Esophagus muscularis mucosa (tissue), 4 donors: Measurements from ENCODE around the gene F3. TPM values are rescaled to one million over a fixed set of nuclear protein-coding genes. Genes with fewer than 3 reads are reported as not detected.

Experiments used
- DNase-seq: peaks from one replicate; pipeline ENCODE4 v3.0.0-alpha.2; 2017; ENCODE audit errors: extremely low spot score
- H3K27ac ChIP-seq, 4 donors: fragments of 200-600 bp; sonication (generic); replicated peaks in 1 of 4; 1 replicate in 3 of 4; 2 replicates in 1 of 4; pipeline ENCODE4 v1.5.1; 2016 to 2019; ENCODE audit warnings: mild to moderate bottlenecking in 1 of 4
- H3K27me3 ChIP-seq, 4 donors: fragments of 200-600 bp; sonication (generic); one replicate each; pipeline versions ENCODE4 v1.5.1 to v1.6.0; 2016 to 2019
- H3K36me3 ChIP-seq, 4 donors: fragments of 200-600 bp; sonication (generic); one replicate each; pipeline ENCODE4 v1.5.1; 2016 to 2019
- H3K4me1 ChIP-seq, 4 donors: fragments of 200-600 bp; sonication (generic); one replicate each; pipeline ENCODE4 v1.5.1; 2016 to 2019
- H3K4me3 ChIP-seq, 4 donors: fragments of 200-600 bp; sonication (generic); 1 replicate in 2 of 4; 2 replicates in 2 of 4; pipeline ENCODE4 v1.5.1; 2016 to 2019; ENCODE audit warnings: mild to moderate bottlenecking in 4 of 4, moderate library complexity in 1 of 4
- H3K9me3 ChIP-seq, 4 donors: fragments of 200-600 bp; sonication (generic); 1 replicate in 3 of 4; 2 replicates in 1 of 4; pipeline ENCODE4 v1.5.1; 2016 to 2019
- CTCF ChIP-seq, 3 experiments: fragments of 200-600 bp in 2 of 3; fragments of 450-650 bp in 1 of 3; sonication (generic) in 2 of 3; IDR thresholded peaks; one replicate each; pipeline ENCODE4 v1.5.1; 2017 to 2019; ENCODE audit warnings: antibody characterized with exemption in 3 of 3, mild to moderate bottlenecking in 2 of 3, moderate library complexity in 1 of 3
- EP300 ChIP-seq: sonication (generic); formaldehyde crosslinking; IDR thresholded peaks from one replicate; pipeline ENCODE4 v1.6.1; 2017; ENCODE audit warnings: antibody characterized with exemption
- POLR2A ChIP-seq: fragments of 450-650 bp; IDR thresholded peaks from one replicate; pipeline ENCODE4 v1.6.1; 2017; ENCODE audit warnings: antibody characterized with exemption, moderate library complexity, mild to moderate bottlenecking, low read depth
- POLR2AphosphoS5 ChIP-seq, 2 donors: sonication (generic); formaldehyde crosslinking; IDR thresholded peaks; one replicate each; pipeline ENCODE4 v1.6.1; 2017; ENCODE audit warnings: antibody characterized with exemption in 2 of 2
- WGBS: methylation state at CpG from one replicate; pipeline ENCODE4 v1.1.5; 2018; 5-methylcytosine and 5-hydroxymethylcytosine counted together
- intact Hi-C: fragments of 100-400 bp; cut with DNase I; formaldehyde crosslinking; loops from one replicate; pipeline ENCODE4 v1.15.1; 2023
- total RNA-seq, 4 donors: library from RNA; depleted of rRNA; stranded (reverse); fragments of >200 nt; gene quantifications; one replicate each; pipeline versions ENCODE4 v1.1.0 to v1.2.1, GENCODE V29; 2016

F3 gene
- total RNA-seq, 4 donors from 2014 or later: 12.6 to 56.3 (median 17.5) TPM

DNA sequence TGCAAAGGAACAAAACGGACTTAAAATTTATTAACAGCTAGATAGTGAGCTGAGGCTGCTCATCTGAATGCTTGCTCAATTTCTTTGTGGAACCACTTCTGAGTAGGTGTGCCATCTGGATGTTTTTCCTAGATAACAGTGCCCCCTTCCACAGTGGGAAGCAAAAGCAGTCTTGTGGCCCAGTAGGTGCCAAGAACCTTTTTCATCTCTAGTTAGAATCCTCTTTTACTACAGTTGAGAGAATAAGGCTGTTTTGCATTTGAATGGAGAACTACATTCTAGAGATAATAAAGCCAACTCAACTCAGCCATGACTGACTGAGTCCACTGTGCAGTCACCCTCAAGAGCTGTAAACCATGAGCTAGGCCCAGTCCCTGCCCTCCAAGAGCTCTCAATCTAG lies 13.3 kb downstream of the F3 start:
- no peaks in the 10 kb centered on the region for H3K27me3 ChIP-seq
- no peak for DNase-seq
- 100% methylated on average over 1 of the region's 1 CpG for WGBS
- H3K36me3 ChIP-seq: peaks cover 0 to 36% (median 21%) of the 10 kb centered on the region in 4 donors
- TF ChIP-seq EP300 (no peak), CTCF (IDR thresholded peaks at IDR 0.05) (no peak), POLR2A (no peak), POLR2AphosphoS5 (IDR thresholded peaks at IDR 0.05) (no peak)
- no peaks in the 10 kb centered on the region for H3K9me3 ChIP-seq
- H3K27ac ChIP-seq: no peak overlapping the region
- H3K4me3 ChIP-seq: no peak overlapping the region
- intact Hi-C loops: loop anchor here (10.0 kb wide), 1 partner anchor 517 kb away; no protein-coding TSS in a partner anchor
- H3K4me1 ChIP-seq: peaks cover 3 to 10% (median 8%) of the 10 kb centered on the region in 4 donors

GRCh38 chr1:94527447-94528031 lies 14.0 kb downstream of the F3 start:
- intact Hi-C loops: loop anchor here (10.0 kb wide), 1 partner anchor 517 kb away; no protein-coding TSS in a partner anchor
- TF ChIP-seq POLR2A: no peak
- TF ChIP-seq POLR2AphosphoS5 (IDR thresholded peaks at IDR 0.05): no peak
- no peak for TF ChIP-seq CTCF (IDR thresholded peaks at IDR 0.05)
- no peak for TF ChIP-seq EP300
- DNase-seq: no peak
- Histone ChIP-seq H3K36me3 (peaks cover 0 to 29% (median 20%) of the 10 kb centered on the region in 4 donors), H3K4me1 (peaks cover 3 to 10% (median 8%) of the 10 kb centered on the region in 4 donors), H3K4me3 (no peak overlapping the region), H3K9me3 (no peaks in the 10 kb centered on the region), H3K27ac (no peak overlapping the region), H3K27me3 (no peaks in the 10 kb centered on the region)
- WGBS: 40% methylated on average over 1 of the region's 1 CpG

DNA sequence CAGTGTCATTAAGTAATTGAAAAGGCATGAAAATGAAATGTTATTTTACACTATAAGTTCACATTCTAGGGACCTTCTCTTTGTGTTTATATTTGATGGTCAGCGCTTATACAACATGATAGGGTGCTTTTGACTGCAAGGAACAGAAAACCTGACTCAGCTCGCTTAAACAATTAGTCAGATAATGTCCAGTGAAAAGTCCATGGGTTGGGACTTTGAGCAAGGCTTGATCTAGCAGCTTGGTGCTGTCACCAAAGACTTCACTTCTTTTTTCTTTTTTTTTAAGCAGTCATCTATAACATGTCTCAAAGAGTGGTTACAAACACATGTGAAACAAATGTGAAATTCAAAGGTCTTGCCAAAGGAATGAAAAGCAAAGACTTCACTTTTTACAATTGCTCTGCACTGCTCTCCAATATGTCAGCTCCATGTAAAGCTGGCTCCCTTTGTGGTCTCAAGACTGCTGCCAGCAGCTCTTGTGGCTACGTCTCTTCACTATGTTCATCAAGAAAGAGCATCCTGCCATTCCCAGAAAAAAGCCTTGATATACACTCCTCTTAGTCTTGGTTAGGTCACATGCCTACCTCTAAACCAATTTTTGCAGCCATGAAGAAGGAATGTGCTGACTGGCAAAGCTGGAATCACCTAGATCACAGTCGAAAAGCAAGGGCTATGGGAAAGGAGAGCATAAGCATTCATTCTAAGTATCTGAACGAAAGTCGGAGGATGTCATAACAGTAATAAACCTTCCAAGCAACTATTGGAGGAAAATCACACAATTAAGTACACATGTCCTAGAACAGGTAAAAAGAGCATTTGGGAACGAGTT lies 15.2 kb downstream of the F3 start:
- Histone ChIP-seq H3K27me3 (no peaks in the 10 kb centered on the region), H3K27ac (no peak overlapping the region), H3K4me3 (no peak overlapping the region), H3K9me3 (no peaks in the 10 kb centered on the region), H3K36me3 (peaks cover 0 to 18% (median 11%) of the 10 kb centered on the region in 4 donors), H3K4me1 (peaks cover 3 to 10% (median 8%) of the 10 kb centered on the region in 4 donors)
- intact Hi-C loops: loop anchor here (10.0 kb wide), 1 partner anchor 518 kb away; no protein-coding TSS in a partner anchor
- TF ChIP-seq POLR2A (no peak), EP300 (no peak), POLR2AphosphoS5 (IDR thresholded peaks at IDR 0.05) (no peak), CTCF (IDR thresholded peaks at IDR 0.05) (no peak)
- WGBS: 86% methylated on average over 7 of the region's 7 CpGs
- no peak for DNase-seq

DNA sequence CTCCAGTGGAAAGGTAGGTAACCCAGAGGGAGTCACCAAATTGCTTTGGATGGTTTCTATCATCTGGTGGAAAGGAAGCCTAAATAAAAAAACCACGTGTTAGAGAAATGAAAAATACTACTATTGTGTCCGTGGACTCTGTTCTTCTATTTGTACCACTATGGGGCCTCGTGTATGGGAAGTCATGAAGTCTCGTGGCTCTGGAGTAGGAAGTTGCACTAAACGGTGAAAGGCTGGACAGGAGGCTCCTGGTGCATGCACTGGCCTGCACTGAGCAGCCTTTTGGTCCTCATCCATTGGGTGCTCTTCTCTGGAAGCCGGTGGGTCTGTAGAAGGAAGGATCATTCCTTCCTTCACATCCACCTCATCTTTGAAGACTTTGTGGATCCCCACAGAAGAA lies 17.0 kb downstream of the F3 start:
- TF ChIP-seq POLR2AphosphoS5 (IDR thresholded peaks at IDR 0.05) (no peak), CTCF (IDR thresholded peaks at IDR 0.05) (no peak), EP300 (no peak), POLR2A (no peak)
- Histone ChIP-seq H3K27ac (no peak overlapping the region), H3K9me3 (no peaks in the 10 kb centered on the region), H3K27me3 (no peaks in the 10 kb centered on the region), H3K4me1 (peaks cover 3 to 10% (median 8%) of the 10 kb centered on the region in 4 donors), H3K36me3 (peaks cover 0 to under 1% (median 0%) of the 10 kb centered on the region in 4 donors), H3K4me3 (no peak overlapping the region)
- no peak for DNase-seq
- intact Hi-C loops: loop anchor here (10.0 kb wide), 1 partner anchor 520 kb away; no protein-coding TSS in a partner anchor
- 85% methylated on average over 6 of the region's 6 CpGs for WGBS
